ENCODE measurements around the gene MARCO.

Gene MARCO

DNA sequence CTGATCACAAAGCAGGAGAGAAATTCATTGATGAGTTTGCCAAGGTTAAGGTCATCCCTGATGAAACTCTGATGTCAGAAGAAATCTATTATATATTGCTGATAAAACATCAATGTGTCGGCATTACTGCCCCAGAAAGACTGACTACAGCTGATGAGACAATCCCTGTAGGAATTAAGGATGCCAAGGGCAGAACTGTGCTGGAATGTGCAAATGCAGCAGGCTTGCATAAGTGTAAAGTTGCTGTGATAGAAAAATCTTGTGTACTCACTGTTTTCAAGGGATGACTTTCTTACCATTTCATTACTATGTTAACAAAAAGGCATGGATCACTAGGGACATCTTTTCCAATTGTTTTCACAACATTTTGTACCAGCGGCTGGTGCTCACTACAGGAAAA is 19.7 kb upstream of the MARCO start:
- no peak overlapping the region for H3K9ac ChIP-seq (ENCODE audit: insufficient read length)
- H3K9me3 ChIP-seq (ENCODE audit: low read depth, low read length) = no peaks in the 10 kb centered on the region
- TF ChIP-seq FOXP2 (optimal IDR thresholded peaks at IDR 0.05; ENCODE audit: control extremely low read depth, extremely low read length, insufficient read depth) (no peak), POLR2AphosphoS5 (IDR thresholded peaks at IDR 0.05; ENCODE audit: borderline replicate concordance, low read depth, low read length) (no peak), EZH2 (IDR thresholded peaks at IDR 0.05) (no peak)
- H3K27ac ChIP-seq = no peak overlapping the region
- no peak for DNase-seq (ENCODE audit: low read depth, low spot score)
- H3K4me3 ChIP-seq = no peak overlapping the region
- no peaks in the 10 kb centered on the region for H3K36me3 ChIP-seq (ENCODE audit: insufficient read depth, low read length)

DNA sequence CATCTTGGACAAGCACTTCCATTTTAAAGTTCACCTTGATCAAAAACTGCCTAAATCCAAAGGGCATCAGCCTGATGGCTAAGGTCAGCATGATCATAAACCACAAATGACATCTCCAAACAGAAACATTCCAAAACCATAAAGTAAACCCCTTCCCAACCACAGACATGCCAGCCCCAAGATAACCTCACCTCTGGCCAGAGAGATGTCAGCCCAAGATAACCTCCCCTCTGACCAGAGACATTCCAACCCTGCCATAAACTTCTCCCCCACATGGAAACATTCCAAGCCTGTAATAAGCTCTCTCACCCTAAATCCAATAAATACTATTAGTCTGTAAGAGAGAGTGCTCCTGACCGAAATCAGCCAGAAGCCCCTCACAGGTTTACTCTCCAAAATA is 18.6 kb upstream of the MARCO start:
- Histone ChIP-seq H3K36me3 (ENCODE audit: insufficient read depth, low read length) (no peaks in the 10 kb centered on the region), H3K4me3 (no peak overlapping the region), H3K9ac (ENCODE audit: insufficient read length) (no peak overlapping the region), H3K27ac (no peak overlapping the region), H3K9me3 (ENCODE audit: low read depth, low read length) (no peaks in the 10 kb centered on the region)
- no peak for TF ChIP-seq FOXP2 (optimal IDR thresholded peaks at IDR 0.05; ENCODE audit: control extremely low read depth, extremely low read length, insufficient read depth)
- TF ChIP-seq POLR2AphosphoS5 (IDR thresholded peaks at IDR 0.05; ENCODE audit: borderline replicate concordance, low read depth, low read length) = no peak
- TF ChIP-seq EZH2 (IDR thresholded peaks at IDR 0.05) = no peak
- no peak for DNase-seq (ENCODE audit: low read depth, low spot score)

DNA sequence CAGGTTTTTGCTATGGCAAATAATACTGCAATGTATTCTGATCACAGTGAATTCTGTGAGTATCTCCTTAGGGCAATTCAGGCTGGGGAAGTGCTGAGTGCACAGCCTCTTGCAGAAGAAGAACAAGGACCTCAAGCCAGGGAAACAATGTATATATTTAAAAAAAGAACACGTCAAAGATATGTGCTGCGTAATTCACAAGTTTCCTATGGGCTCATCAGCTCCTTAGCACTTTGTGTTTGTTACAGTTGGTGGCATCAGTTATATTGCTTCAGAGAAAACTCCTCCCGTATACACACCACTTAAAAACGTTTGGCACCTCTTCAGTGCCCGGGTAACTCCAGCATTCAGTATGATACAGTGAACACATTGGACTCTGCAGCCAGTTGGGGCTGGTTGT is 16.5 kb upstream of the MARCO start:
- no peaks in the 10 kb centered on the region for H3K36me3 ChIP-seq (ENCODE audit: insufficient read depth, low read length)
- H3K9ac ChIP-seq (ENCODE audit: insufficient read length) = no peak overlapping the region
- TF ChIP-seq POLR2AphosphoS5 (IDR thresholded peaks at IDR 0.05; ENCODE audit: borderline replicate concordance, low read depth, low read length) = no peak
- no peak for TF ChIP-seq FOXP2 (optimal IDR thresholded peaks at IDR 0.05; ENCODE audit: control extremely low read depth, extremely low read length, insufficient read depth)
- TF ChIP-seq EZH2 (IDR thresholded peaks at IDR 0.05) = no peak

DNA sequence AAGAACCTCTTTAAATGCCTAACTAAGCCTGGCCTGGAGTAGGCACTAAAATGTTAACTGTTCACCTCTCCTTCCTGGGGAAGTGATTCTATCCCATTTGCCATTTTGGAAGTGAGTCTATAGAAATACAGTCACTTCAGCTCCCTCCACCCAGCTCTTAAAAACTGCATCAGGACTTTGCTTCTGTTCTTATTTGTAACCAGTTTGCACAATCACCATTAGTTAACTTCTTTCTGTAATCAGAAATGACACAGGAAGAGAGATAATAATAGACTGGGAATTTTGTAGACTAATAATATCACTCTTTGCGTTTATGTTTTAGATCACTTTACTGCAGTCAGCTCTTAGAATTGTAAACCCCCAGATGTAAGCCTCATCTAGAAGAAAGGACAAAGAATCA is 16.0 kb upstream of the MARCO start:
- no peaks in the 10 kb centered on the region for H3K36me3 ChIP-seq (ENCODE audit: insufficient read depth, low read length)

More for the DNA sequence above, 16.5 kb upstream of the MARCO start:
- Histone ChIP-seq H3K27ac (no peak overlapping the region), H3K4me3 (no peak overlapping the region), H3K9me3 (ENCODE audit: low read depth, low read length) (no peaks in the 10 kb centered on the region)
- DNase-seq (ENCODE audit: low read depth, low spot score) = no peak

DNA sequence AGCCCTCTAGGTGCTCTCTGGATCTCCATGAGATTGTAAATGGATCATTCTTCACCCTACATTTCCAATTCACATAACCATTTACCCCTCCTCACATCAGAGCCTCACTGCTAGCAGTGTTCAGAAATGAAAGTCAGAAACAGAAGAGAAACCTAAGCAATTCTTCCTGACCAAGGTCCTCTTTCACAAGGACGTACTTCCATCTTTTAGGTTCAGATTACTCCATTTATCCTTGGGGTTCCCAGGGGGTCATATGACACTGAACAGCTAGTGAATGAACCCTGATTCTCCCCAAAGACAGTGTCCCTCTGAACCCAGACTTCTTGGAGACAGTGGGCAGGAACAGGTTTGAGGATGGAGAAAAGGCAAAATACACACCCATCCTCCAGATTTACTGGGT is 12.9 kb upstream of the MARCO start:
- H3K36me3 ChIP-seq (ENCODE audit: insufficient read depth, low read length) = no peaks in the 10 kb centered on the region
- no peak for DNase-seq (ENCODE audit: low read depth, low spot score)
- no peak for TF ChIP-seq EZH2 (IDR thresholded peaks at IDR 0.05)
- TF ChIP-seq FOXP2 (optimal IDR thresholded peaks at IDR 0.05; ENCODE audit: control extremely low read depth, extremely low read length, insufficient read depth) = no peak
- TF ChIP-seq POLR2AphosphoS5 (IDR thresholded peaks at IDR 0.05; ENCODE audit: borderline replicate concordance, low read depth, low read length) = no peak

More for the DNA sequence above, 16.0 kb upstream of the MARCO start:
- H3K4me3 ChIP-seq = no peak overlapping the region
- no peak overlapping the region for H3K27ac ChIP-seq
- H3K9ac ChIP-seq (ENCODE audit: insufficient read length) = no peak overlapping the region
- H3K9me3 ChIP-seq (ENCODE audit: low read depth, low read length) = no peaks in the 10 kb centered on the region
- TF ChIP-seq EZH2 (IDR thresholded peaks at IDR 0.05) (no peak), FOXP2 (optimal IDR thresholded peaks at IDR 0.05; ENCODE audit: control extremely low read depth, extremely low read length, insufficient read depth) (no peak), POLR2AphosphoS5 (IDR thresholded peaks at IDR 0.05; ENCODE audit: borderline replicate concordance, low read depth, low read length) (no peak)
- no peak for DNase-seq (ENCODE audit: low read depth, low spot score)

DNA sequence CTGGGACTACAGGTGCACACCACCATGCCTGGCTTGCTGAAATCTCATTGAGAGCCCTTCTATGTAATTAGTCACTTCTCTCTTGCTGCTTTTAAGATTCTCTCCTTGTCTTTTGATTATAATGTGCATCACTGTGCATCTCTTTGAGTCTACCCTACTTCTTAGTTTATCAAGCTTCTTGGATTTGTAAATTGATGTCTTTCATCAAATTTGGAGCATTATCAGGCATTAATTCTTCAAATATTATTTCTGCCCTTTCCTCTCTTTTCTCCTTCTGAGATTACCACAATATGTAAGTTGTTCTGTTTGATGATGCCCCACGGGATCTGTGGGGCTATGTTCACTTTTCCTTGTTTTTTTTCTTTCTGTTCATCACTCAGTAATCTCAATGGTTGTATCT is 9.0 kb upstream of the MARCO start:
- Histone ChIP-seq H3K9ac (ENCODE audit: insufficient read length) (no peak overlapping the region), H3K36me3 (ENCODE audit: insufficient read depth, low read length) (no peaks in the 10 kb centered on the region), H3K27ac (no peak overlapping the region), H3K4me3 (no peak overlapping the region), H3K9me3 (ENCODE audit: low read depth, low read length) (no peaks in the 10 kb centered on the region)
- TF ChIP-seq FOXP2 (optimal IDR thresholded peaks at IDR 0.05; ENCODE audit: control extremely low read depth, extremely low read length, insufficient read depth) (no peak), POLR2AphosphoS5 (IDR thresholded peaks at IDR 0.05; ENCODE audit: borderline replicate concordance, low read depth, low read length) (no peak), EZH2 (IDR thresholded peaks at IDR 0.05) (no peak)
- no peak for DNase-seq (ENCODE audit: low read depth, low spot score)

More for the DNA sequence above, 12.9 kb upstream of the MARCO start:
- H3K9me3 ChIP-seq (ENCODE audit: low read depth, low read length) = no peaks in the 10 kb centered on the region
- H3K9ac ChIP-seq (ENCODE audit: insufficient read length) = no peak overlapping the region
- no peak overlapping the region for H3K27ac ChIP-seq
- no peak overlapping the region for H3K4me3 ChIP-seq

DNA sequence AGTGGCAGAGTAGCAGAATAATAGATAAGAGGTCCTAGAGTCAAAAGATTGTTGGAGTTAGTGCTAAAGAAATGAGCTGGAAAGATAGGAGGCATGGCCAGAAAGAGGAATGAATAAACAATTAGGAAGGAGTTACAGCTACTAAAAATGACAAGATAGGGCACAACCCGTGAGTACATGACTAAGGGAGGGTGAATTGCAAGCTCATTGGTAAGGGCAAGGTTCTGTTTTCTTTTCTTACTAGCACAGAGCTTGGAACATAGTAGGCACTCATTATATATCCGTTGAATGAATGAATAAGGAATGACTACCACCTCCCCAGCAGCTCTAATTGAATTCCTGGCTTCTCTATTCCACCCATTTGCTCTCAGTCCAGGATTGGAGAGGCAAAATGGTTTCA is 5.7 kb upstream of the MARCO start:
- no peaks in the 10 kb centered on the region for H3K9me3 ChIP-seq (ENCODE audit: low read depth, low read length)
- no peak for TF ChIP-seq FOXP2 (optimal IDR thresholded peaks at IDR 0.05; ENCODE audit: control extremely low read depth, extremely low read length, insufficient read depth)
- TF ChIP-seq EZH2 (IDR thresholded peaks at IDR 0.05) = no peak
- TF ChIP-seq POLR2AphosphoS5 (IDR thresholded peaks at IDR 0.05; ENCODE audit: borderline replicate concordance, low read depth, low read length) = no peak
- no peaks in the 10 kb centered on the region for H3K36me3 ChIP-seq (ENCODE audit: insufficient read depth, low read length)
- no peak for DNase-seq (ENCODE audit: low read depth, low spot score)
- no peak overlapping the region for H3K4me3 ChIP-seq
- H3K27ac ChIP-seq = no peak overlapping the region
- H3K9ac ChIP-seq (ENCODE audit: insufficient read length) = no peak overlapping the region

DNA sequence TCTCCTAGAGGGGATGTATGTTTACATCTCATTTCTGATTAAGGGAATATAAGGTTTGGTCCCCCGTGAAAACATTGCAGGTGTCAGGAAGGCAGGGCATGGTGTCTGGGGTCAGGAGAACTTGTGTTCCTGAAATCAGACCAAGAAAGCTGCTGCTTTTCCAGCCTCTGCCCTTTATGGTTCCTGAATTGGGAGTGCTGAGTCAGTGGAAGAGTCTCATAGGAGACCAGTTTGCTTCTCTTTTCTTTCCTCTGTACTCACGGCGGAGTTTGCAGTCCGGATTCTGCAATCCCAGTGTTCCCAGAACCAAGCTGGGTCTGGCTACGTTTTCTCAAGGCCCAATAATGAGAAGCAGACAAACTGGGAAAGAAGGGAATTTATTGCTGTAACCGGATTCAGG is 5.1 kb upstream of the MARCO start:
- no peak for DNase-seq (ENCODE audit: low read depth, low spot score)
- H3K4me3 ChIP-seq = no peak overlapping the region
- no peaks in the 10 kb centered on the region for H3K9me3 ChIP-seq (ENCODE audit: low read depth, low read length)
- H3K27ac ChIP-seq = no peak overlapping the region
- no peak overlapping the region for H3K9ac ChIP-seq (ENCODE audit: insufficient read length)
- no peak for TF ChIP-seq EZH2 (IDR thresholded peaks at IDR 0.05)
- TF ChIP-seq POLR2AphosphoS5 (IDR thresholded peaks at IDR 0.05; ENCODE audit: borderline replicate concordance, low read depth, low read length) = no peak
- no peak for TF ChIP-seq FOXP2 (optimal IDR thresholded peaks at IDR 0.05; ENCODE audit: control extremely low read depth, extremely low read length, insufficient read depth)
- no peaks in the 10 kb centered on the region for H3K36me3 ChIP-seq (ENCODE audit: insufficient read depth, low read length)

DNA sequence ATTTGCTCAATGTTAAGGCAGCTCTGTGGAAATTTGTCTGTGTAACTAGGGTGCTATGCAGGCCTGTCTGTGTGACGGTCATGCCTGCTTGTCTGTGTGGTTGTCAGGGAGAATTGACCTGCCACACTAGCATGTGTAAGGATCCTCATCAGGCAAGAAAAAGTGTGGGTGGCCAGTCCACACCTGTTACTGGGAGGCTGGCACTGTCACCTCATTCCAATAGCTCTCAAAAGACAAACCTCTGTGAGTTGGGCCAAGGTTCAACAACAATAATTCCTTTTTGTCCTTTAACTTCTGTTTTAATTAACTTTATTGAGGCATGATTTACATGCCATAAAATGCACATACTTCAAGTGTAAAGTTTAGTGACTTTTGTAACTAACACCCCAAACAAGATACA is 4.2 kb upstream of the MARCO start:
- Histone ChIP-seq H3K4me3 (no peak overlapping the region), H3K9me3 (ENCODE audit: low read depth, low read length) (no peaks in the 10 kb centered on the region), H3K36me3 (ENCODE audit: insufficient read depth, low read length) (no peaks in the 10 kb centered on the region), H3K27ac (no peak overlapping the region), H3K9ac (ENCODE audit: insufficient read length) (no peak overlapping the region)
- no peak for DNase-seq (ENCODE audit: low read depth, low spot score)
- TF ChIP-seq POLR2AphosphoS5 (IDR thresholded peaks at IDR 0.05; ENCODE audit: borderline replicate concordance, low read depth, low read length) (no peak), EZH2 (IDR thresholded peaks at IDR 0.05) (no peak), FOXP2 (optimal IDR thresholded peaks at IDR 0.05; ENCODE audit: control extremely low read depth, extremely low read length, insufficient read depth) (no peak)

Data from SK-N-MC (cell line).